SK-N-SH (cell line): ENCODE data around the gene SLAMF9.

Experiments
- FOSL2 ChIP-seq: IDR thresholded peaks from 2 replicates; pipeline ENCODE4 v1.4.0; 2012; ENCODE audit warnings: low read depth, mild to moderate bottlenecking, moderate library complexity, borderline replicate concordance
- FOXM1 ChIP-seq: IDR thresholded peaks from 2 replicates; pipeline ENCODE4 v1.4.0; 2012; ENCODE audit warnings: low read depth, mild to moderate bottlenecking
- NFIC ChIP-seq: IDR thresholded peaks from 2 replicates; pipeline ENCODE4 v1.4.0; 2012; ENCODE audit warnings: borderline replicate concordance
- RAD21 ChIP-seq: IDR thresholded peaks from 2 replicates; pipeline ENCODE4 v1.6.1; 2012; ENCODE audit warnings: mild to moderate bottlenecking, low read length
- TEAD4 ChIP-seq: IDR thresholded peaks from 2 replicates; pipeline ENCODE4 v1.4.0; 2012; ENCODE audit warnings: mild to moderate bottlenecking, borderline replicate concordance; ENCODE audit not compliant: insufficient read depth
- TF ChIP-seq, protein P1 (sequence below): IDR thresholded peaks from 2 replicates; pipeline ENCODE4 v1.4.0; 2012; ENCODE audit warnings: low read depth
- TF ChIP-seq, protein P2 (sequence below): fragments of 200-600 bp; sonication (generic); IDR thresholded peaks from 2 replicates; pipeline ENCODE4 v1.6.1; 2017; ENCODE audit warnings: antibody characterized with exemption, mild to moderate bottlenecking, moderate library complexity

DNA sequence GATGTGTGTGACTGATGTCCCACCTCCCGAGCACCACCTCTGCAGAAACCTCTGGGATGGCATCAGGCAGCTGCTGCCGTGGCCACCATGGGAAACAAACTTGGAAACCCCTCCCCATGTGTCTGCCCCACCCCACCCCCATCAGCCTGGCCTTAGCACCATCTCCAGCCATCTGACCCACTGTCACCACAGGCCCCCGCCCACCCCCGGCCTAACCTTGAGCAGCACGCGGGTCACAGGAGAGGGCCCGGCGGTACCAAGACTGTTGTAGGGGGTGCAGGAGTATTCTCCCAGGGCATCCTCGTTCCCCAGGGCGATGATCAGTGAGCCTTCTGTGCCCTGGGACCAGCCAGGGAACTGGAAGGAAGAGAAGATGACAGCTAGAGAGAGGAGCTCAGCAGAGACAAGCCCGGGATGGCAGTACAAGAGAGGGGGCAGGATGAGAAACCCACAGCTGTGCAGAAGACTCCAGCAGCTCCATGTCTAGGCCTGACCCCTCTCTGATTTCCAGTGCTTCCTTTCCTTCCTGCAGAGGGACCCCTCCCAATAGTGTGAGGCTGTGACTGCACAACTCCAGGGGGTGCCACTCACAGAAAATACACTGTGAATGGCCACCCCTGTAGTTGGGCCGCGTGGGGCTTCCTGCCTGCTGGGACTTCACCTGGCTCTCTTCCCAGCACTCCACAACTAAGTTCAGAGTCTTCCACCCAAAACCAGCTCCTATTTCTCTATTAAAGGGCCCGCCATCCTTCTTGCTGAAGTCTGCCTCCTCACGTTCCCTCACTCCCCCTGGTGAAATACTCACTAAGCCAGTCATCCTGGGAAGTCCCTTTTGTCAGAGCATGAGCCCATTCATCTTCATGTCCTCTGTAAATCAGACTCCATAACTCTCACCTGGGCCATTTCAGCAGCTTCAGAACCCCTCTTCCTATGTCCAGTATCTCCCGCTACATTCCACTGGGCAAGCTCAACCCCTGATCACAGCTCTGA lies 21.4 kb downstream of the SLAMF9 start:
- TF ChIP-seq, protein P1, sequence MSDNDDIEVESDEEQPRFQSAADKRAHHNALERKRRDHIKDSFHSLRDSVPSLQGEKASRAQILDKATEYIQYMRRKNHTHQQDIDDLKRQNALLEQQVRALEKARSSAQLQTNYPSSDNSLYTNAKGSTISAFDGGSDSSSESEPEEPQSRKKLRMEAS = no peak
- TF ChIP-seq FOSL2 (no peak), NFIC (no peak), FOXM1 (no peak), TEAD4 (no peak), RAD21 (no peak)
- TF ChIP-seq, protein P2, sequence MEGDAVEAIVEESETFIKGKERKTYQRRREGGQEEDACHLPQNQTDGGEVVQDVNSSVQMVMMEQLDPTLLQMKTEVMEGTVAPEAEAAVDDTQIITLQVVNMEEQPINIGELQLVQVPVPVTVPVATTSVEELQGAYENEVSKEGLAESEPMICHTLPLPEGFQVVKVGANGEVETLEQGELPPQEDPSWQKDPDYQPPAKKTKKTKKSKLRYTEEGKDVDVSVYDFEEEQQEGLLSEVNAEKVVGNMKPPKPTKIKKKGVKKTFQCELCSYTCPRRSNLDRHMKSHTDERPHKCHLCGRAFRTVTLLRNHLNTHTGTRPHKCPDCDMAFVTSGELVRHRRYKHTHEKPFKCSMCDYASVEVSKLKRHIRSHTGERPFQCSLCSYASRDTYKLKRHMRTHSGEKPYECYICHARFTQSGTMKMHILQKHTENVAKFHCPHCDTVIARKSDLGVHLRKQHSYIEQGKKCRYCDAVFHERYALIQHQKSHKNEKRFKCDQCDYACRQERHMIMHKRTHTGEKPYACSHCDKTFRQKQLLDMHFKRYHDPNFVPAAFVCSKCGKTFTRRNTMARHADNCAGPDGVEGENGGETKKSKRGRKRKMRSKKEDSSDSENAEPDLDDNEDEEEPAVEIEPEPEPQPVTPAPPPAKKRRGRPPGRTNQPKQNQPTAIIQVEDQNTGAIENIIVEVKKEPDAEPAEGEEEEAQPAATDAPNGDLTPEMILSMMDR = no peak
